HG03064 (cell line): ENCODE measurements around the gene CD86.
"Not testable (repeated sequence)": the region's sequence is repeated elsewhere in the genome, so short reads cannot be mapped to it uniquely, and the experiment has no call there.

Experiments
- ATAC-seq: cut with Tn5 transposase; IDR thresholded peaks from one replicate; pipeline ENCODE4 v1.9.1; 2021; ENCODE audit warnings: low read depth; ENCODE audit not compliant: unreplicated experiment

Gene CD86

GRCh38 chr3:122132949-122133540 is 77.9 kb downstream of the CD86 start:
- no peak for ATAC-seq

- ATAC-seq = peak; percentile 84
These were observed 91.3 kb downstream of the CD86 start for GRCh38 chr3:122146466-122146865.

GRCh38 chr3:122148941-122149627 is 93.9 kb downstream of the CD86 start:
- ATAC-seq = no peak

- no peak for ATAC-seq
These were observed 96.3 kb downstream of the CD86 start for GRCh38 chr3:122151480-122151879.

- ATAC-seq = not testable (repeated sequence)
These were observed 109.8 kb downstream of the CD86 start for GRCh38 chr3:122164983-122165382.

GRCh38 chr3:122167630-122168029 is 112.5 kb downstream of the CD86 start:
- no peak for ATAC-seq

GRCh38 chr3:122168044-122168443 is 112.9 kb downstream of the CD86 start:
- no peak for ATAC-seq

- ATAC-seq = no peak
These were observed 114.7 kb downstream of the CD86 start for GRCh38 chr3:122169911-122170310.
